HEK293T (cell line): ENCODE measurements around the gene GRAMD1B.

Source experiments
- BHLHE40 ChIP-seq: fragments of 450-650 bp; IDR thresholded peaks from 2 replicates; pipeline ENCODE4 v1.6.1; 2016; ENCODE audit warnings: mild to moderate bottlenecking, moderate library complexity, borderline replicate concordance
- CTBP1 ChIP-seq: fragments of 450-650 bp; IDR thresholded peaks from 2 replicates; pipeline ENCODE4 v1.6.1; 2016; ENCODE audit warnings: borderline replicate concordance
- ELF4 ChIP-seq: fragments of 450-650 bp; IDR thresholded peaks from 2 replicates; pipeline ENCODE4 v1.6.1; 2017; ENCODE audit warnings: antibody characterized with exemption
- FOXA1 ChIP-seq: fragments of 450-650 bp; IDR thresholded peaks from 2 replicates; pipeline ENCODE4 v1.6.1; 2016; ENCODE audit warnings: mild to moderate bottlenecking
- FOXK2 ChIP-seq: fragments of 450-650 bp; IDR thresholded peaks from 2 replicates; pipeline ENCODE4 v1.6.1; 2016; ENCODE audit warnings: mild to moderate bottlenecking
- FOXM1 ChIP-seq: fragments of 450-650 bp; IDR thresholded peaks from 2 replicates; pipeline ENCODE4 v1.6.1; 2017; ENCODE audit warnings: mild to moderate bottlenecking, borderline replicate concordance
- HDGF ChIP-seq: fragments of 450-650 bp; IDR thresholded peaks from 2 replicates; pipeline ENCODE4 v1.6.1; 2017; ENCODE audit warnings: antibody characterized with exemption, borderline replicate concordance
- L3MBTL2 ChIP-seq: fragments of 450-650 bp; conservative IDR thresholded peaks from 2 replicates; pipeline ENCODE4 v1.6.1; 2016; ENCODE audit warnings: mild to moderate bottlenecking
- NFRKB ChIP-seq: fragments of 450-650 bp; IDR thresholded peaks from 2 replicates; pipeline ENCODE4 v1.6.1; 2016; ENCODE audit warnings: mild to moderate bottlenecking, moderate library complexity
- SP1 ChIP-seq: fragments of 450-650 bp; IDR thresholded peaks from 2 replicates; pipeline ENCODE4 v1.6.1; 2017
- SUZ12 ChIP-seq: fragments of 450-650 bp; IDR thresholded peaks from 2 replicates; pipeline ENCODE4 v1.6.1; 2016; ENCODE audit warnings: mild to moderate bottlenecking
- TARDBP ChIP-seq: fragments of 450-650 bp; IDR thresholded peaks from 2 replicates; pipeline ENCODE4 v1.6.1; 2016
- ZNF384 ChIP-seq: fragments of 450-650 bp; IDR thresholded peaks from 2 replicates; pipeline ENCODE4 v1.6.1; 2016

DNA sequence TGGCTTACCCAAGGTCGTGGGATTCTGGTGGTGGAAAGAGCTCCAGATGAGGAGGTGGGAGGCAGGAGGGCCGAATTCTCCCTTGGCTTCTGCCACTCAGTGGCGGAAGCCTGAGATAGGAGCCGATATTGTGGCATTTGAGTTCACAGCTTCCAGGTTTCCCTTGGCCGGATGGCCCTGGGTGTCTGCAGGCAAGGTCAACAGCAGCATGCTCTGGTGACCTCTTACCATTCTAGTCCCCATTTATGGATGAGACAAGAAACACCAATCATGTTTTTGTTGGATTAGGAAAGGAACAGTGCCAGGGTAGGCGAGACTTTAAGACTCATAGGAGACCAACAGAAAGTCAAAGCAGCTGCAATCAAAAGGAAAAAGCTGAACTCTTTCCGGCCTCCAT, 89.7 kb downstream of the GRAMD1B start:
- TF ChIP-seq ZNF384 (no peak), FOXK2 (no peak), SUZ12 (no peak), CTBP1 (no peak), NFRKB (no peak), FOXA1 (no peak), ELF4 (no peak), TARDBP (no peak), SP1 (no peak), HDGF (no peak), L3MBTL2 (no peak), FOXM1 (no peak), BHLHE40 (no peak)
